Osteoblast (primary cell): ENCODE results near the gene PIH1D1. TPM values are rescaled to one million over a fixed set of nuclear protein-coding genes. Genes with fewer than 3 reads are reported as not detected.

Source experiments
- DNase-seq: peaks from one replicate; pipeline ENCODE4 v3.0.0; 2011; ENCODE audit warnings: low spot score, mixed read lengths; ENCODE audit not compliant: insufficient read length; ENCODE audit errors: missing footprints
- H2AFZ ChIP-seq: 2 replicates; pipeline ENCODE4 v1.6.0; 2011; ENCODE audit warnings: mild to moderate bottlenecking, low read length
- H3K27ac ChIP-seq: 2 replicates; pipeline ENCODE4 v1.5.1; 2011; ENCODE audit warnings: mild to moderate bottlenecking, low read depth, low read length, moderate library complexity
- H3K27me3 ChIP-seq: 2 replicates; pipeline ENCODE4 v1.6.0; 2012; ENCODE audit warnings: mild to moderate bottlenecking, control low read depth, inconsistent platforms, low read length, moderate library complexity; ENCODE audit not compliant: insufficient read depth
- H3K36me3 ChIP-seq: 2 replicates; pipeline ENCODE4 v1.5.1; 2011; ENCODE audit warnings: mild to moderate bottlenecking, low read length, control low read depth, moderate library complexity; ENCODE audit not compliant: insufficient read depth
- H3K4me1 ChIP-seq: 2 replicates; pipeline ENCODE4 v1.5.1; 2011; ENCODE audit warnings: mild to moderate bottlenecking, low read length, control low read depth, moderate library complexity; ENCODE audit not compliant: insufficient read depth
- H3K4me2 ChIP-seq: 2 replicates; pipeline ENCODE4 v1.6.0; 2011; ENCODE audit warnings: mild to moderate bottlenecking, low read length; ENCODE audit not compliant: insufficient read depth
- H3K4me3 ChIP-seq: fragments of 200-600 bp; sonication (generic); 3 replicates; pipeline ENCODE4 v1.5.1; 2012; ENCODE audit warnings: mild to moderate bottlenecking, low read length, inconsistent platforms; ENCODE audit not compliant: insufficient read depth
- H3K79me2 ChIP-seq: 2 replicates; pipeline ENCODE4 v1.6.0; 2012; ENCODE audit warnings: mild to moderate bottlenecking, low read length, control low read depth, inconsistent platforms; ENCODE audit not compliant: insufficient read depth
- H3K9me3 ChIP-seq: 2 replicates; pipeline ENCODE4 v1.5.1; 2011; ENCODE audit warnings: low read depth, low read length, control low read depth
- H4K20me1 ChIP-seq: 2 replicates; pipeline ENCODE4 v1.6.0; 2012; ENCODE audit warnings: mild to moderate bottlenecking, low read length, control low read depth; ENCODE audit not compliant: insufficient read depth
- CTCF ChIP-seq: IDR thresholded peaks from 2 replicates; pipeline ENCODE4 v1.5.1; 2011; ENCODE audit warnings: mild to moderate bottlenecking, low read depth, low read length, moderate library complexity; ENCODE audit errors: extremely low read depth
- total RNA-seq: library from RNA; depleted of rRNA; stranded (reverse); fragments of >200 nt; gene quantifications from 2 replicates; pipeline ENCODE4 v1.2.3, GENCODE V29; 2012

PIH1D1 gene
- total RNA-seq, 1 donor, result 79.3 TPM

DNA sequence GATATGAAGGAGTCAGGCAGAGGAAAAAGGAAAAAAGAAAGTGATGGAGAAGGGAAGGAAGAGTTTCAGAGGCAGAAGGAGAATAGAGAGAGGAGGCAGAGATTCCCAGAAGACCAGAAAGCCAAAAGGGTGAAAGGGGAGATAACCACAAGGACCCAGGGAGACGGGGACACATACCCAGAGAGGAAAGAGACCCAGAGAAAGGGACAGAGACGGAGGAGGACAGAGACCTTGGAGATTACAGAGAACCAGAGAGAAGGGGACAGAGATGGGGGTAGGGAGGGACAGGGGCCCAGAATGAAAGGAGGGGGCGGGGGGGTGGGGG lies 29.8 kb downstream of the PIH1D1 start:
- no peaks in the 10 kb centered on the region for H3K79me2 ChIP-seq
- no peak overlapping the region for H3K27ac ChIP-seq
- peak; percentile 73 for DNase-seq
- no peak overlapping the region for H2AFZ ChIP-seq
- H3K36me3 ChIP-seq, result no peaks in the 10 kb centered on the region
- H3K4me3 ChIP-seq, result no peak overlapping the region
- no peaks in the 10 kb centered on the region for H3K4me1 ChIP-seq
- H3K27me3 ChIP-seq, result peaks cover 92% of the 10 kb centered on the region
- peaks cover 3% of the 10 kb centered on the region for H4K20me1 ChIP-seq
- H3K4me2 ChIP-seq, result no peak overlapping the region
- H3K9me3 ChIP-seq, result no peaks in the 10 kb centered on the region
- TF ChIP-seq CTCF, result no peak

DNA sequence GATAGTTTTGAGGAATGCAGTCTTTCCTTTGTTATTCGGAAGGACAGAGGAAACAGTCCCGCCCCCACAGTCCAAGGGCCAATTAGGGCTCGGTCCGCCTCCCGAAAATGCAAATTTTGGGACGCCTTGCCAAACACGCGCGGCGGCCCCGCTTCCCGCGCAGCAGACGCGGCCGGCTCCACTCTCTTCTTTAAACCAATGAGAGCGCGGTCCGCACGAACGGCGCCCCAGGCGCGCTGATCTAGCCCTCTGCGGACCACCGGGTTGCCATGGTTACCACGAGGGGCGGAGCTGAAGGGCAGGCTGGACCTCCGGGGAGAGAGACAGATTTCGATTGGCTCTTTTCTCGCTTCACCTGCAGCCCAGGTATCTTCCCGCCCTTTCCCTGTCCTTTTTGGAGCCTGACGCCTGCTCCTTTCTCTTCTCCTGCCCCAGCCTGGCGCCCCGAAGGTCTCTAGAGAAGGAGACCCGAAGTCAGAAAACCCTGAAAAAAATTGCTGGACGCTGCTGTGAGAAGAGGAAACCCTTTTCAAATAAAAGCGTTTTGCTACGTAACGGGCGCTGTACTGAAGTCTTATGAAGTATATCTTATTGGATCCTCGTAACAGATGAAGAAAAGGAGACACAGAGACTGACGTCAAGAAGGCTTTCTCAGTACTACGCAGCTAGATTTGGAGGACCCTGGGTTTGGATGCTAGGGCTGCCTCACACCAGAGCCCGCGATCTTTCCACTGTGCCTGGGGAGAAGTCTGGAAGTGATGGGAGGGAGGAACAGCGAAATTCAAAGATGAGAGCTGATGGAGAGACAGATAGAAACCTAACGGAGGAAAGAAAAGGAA lies 30.4 kb downstream of the PIH1D1 start:
- Histone ChIP-seq H3K4me1 (no peaks in the 10 kb centered on the region), H3K4me3 (peak overlapping the region; percentile 20), H4K20me1 (peaks cover 3% of the 10 kb centered on the region), H3K27ac (no peak overlapping the region), H3K9me3 (no peaks in the 10 kb centered on the region), H3K4me2 (peak overlapping the region; percentile 39), H3K27me3 (peaks cover 87% of the 10 kb centered on the region), H2AFZ (no peak overlapping the region), H3K79me2 (no peaks in the 10 kb centered on the region), H3K36me3 (no peaks in the 10 kb centered on the region)
- peak; percentile 97 for DNase-seq
- no peak for TF ChIP-seq CTCF

DNA sequence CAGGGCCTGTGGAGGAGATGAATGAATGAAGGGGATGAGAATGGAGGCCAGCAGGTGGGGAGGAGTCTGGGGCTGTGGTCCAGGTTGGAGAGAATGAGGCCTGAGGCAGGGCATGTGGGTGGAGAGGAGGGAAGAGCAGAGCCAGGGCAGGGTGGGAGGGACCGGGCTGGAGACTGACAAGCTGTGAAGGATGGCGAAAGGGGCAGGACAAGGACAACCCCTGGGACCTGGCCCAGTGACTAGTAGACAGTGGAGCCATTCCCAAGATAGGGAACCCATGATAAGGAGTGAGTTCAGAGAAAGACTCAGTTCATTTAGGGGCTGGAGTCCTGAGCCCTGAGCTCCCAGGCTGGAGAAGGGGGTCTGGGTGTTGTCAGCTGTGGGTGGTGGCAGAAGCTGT lies 31.4 kb downstream of the PIH1D1 start:
- DNase-seq, result peak; percentile 23
- H3K36me3 ChIP-seq, result no peaks in the 10 kb centered on the region
- H3K79me2 ChIP-seq, result no peaks in the 10 kb centered on the region
- no peak overlapping the region for H3K4me2 ChIP-seq
- no peak overlapping the region for H3K27ac ChIP-seq
- peaks cover 5% of the 10 kb centered on the region for H3K4me1 ChIP-seq
- H4K20me1 ChIP-seq, result peaks cover 3% of the 10 kb centered on the region
- no peak overlapping the region for H2AFZ ChIP-seq
- TF ChIP-seq CTCF, result no peak
- no peaks in the 10 kb centered on the region for H3K9me3 ChIP-seq
- H3K27me3 ChIP-seq, result peaks cover 76% of the 10 kb centered on the region
- no peak overlapping the region for H3K4me3 ChIP-seq

GRCh38 chr19:49419173-49419572 lies 32.4 kb downstream of the PIH1D1 start:
- no peak overlapping the region for H2AFZ ChIP-seq
- peaks cover 67% of the 10 kb centered on the region for H3K27me3 ChIP-seq
- H3K36me3 ChIP-seq, result no peaks in the 10 kb centered on the region
- H3K4me2 ChIP-seq, result no peak overlapping the region
- peaks cover 3% of the 10 kb centered on the region for H4K20me1 ChIP-seq
- no peak overlapping the region for H3K4me3 ChIP-seq
- TF ChIP-seq CTCF, result no peak
- no peak overlapping the region for H3K27ac ChIP-seq
- no peaks in the 10 kb centered on the region for H3K9me3 ChIP-seq
- H3K4me1 ChIP-seq, result peaks cover 12% of the 10 kb centered on the region
- no peaks in the 10 kb centered on the region for H3K79me2 ChIP-seq
- peak; percentile 56 for DNase-seq
